22Rv1 (cell line): ENCODE results near the gene TOMM70.

ENCODE experiments used
- ZFX ChIP-seq: fragments of 450-650 bp; IDR thresholded peaks from 2 replicates; pipeline ENCODE4 v1.6.1; 2017; ENCODE audit warnings: antibody characterized with exemption, borderline replicate concordance
- TF ChIP-seq, protein P1 (sequence below): fragments of 450-650 bp; IDR thresholded peaks from 2 replicates; pipeline ENCODE4 v1.5.1; 2017; ENCODE audit warnings: mild to moderate bottlenecking

DNA sequence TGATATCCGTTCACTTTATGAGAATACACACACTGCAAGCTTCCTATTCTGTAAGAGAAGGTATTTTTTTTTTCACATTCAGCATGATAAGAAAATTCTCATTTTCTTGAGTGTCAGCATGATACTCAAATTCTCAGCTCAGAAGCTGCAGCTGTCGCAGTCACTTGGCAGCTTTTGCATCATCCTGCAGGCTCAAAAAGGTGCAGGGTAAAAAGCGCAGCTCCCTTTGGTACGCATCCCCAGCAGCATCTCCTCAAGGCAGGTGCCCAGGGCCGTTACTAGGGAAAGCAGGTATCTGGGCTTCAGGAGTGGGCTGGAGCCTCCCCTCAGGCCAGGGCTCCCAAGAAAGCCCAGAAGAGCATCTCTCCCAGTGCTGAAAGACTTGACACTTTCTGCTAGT lies 22.7 kb upstream of the TOMM70 start:
- TF ChIP-seq, protein P1, sequence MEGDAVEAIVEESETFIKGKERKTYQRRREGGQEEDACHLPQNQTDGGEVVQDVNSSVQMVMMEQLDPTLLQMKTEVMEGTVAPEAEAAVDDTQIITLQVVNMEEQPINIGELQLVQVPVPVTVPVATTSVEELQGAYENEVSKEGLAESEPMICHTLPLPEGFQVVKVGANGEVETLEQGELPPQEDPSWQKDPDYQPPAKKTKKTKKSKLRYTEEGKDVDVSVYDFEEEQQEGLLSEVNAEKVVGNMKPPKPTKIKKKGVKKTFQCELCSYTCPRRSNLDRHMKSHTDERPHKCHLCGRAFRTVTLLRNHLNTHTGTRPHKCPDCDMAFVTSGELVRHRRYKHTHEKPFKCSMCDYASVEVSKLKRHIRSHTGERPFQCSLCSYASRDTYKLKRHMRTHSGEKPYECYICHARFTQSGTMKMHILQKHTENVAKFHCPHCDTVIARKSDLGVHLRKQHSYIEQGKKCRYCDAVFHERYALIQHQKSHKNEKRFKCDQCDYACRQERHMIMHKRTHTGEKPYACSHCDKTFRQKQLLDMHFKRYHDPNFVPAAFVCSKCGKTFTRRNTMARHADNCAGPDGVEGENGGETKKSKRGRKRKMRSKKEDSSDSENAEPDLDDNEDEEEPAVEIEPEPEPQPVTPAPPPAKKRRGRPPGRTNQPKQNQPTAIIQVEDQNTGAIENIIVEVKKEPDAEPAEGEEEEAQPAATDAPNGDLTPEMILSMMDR = no peak
- no peak for TF ChIP-seq ZFX
